Mucosa of descending colon (tissue), 3 donors: ENCODE results near the gene OSBPL3. TPM values are rescaled to one million over a fixed set of nuclear protein-coding genes. Genes with fewer than 3 reads are reported as not detected.

Experiments used
- ATAC-seq: fragments of 200-7000 bp; cut with Tn5 transposase; one replicate; pipeline ENCODE4 v1.9.1; 2020; ENCODE audit warnings: mild to moderate bottlenecking, moderate library complexity
- DNase-seq, 3 donors: peaks; one replicate each; pipeline ENCODE4 v3.0.0-alpha.2; 2020
- H3K36me3 ChIP-seq: fragments of 200-600 bp; one replicate; pipeline ENCODE4 v1.8.0; 2021; ENCODE audit warnings: low read depth, mild to moderate bottlenecking
- H3K4me1 ChIP-seq: fragments of 200-600 bp; one replicate; pipeline ENCODE4 v1.8.0; 2021; ENCODE audit warnings: low read depth, mild to moderate bottlenecking
- H3K4me3 ChIP-seq: fragments of 200-600 bp; one replicate; pipeline ENCODE4 v1.8.0; 2021; ENCODE audit warnings: mild to moderate bottlenecking
- H3K9me3 ChIP-seq: fragments of 200-600 bp; one replicate; pipeline ENCODE4 v1.8.0; 2021; ENCODE audit warnings: mild to moderate bottlenecking
- CTCF ChIP-seq: fragments of 200-600 bp; IDR thresholded peaks from one replicate; pipeline ENCODE4 v1.8.0; 2022; ENCODE audit warnings: antibody characterized with exemption, mild to moderate bottlenecking
- intact Hi-C, 2 donors: fragments of 100-400 bp; cut with DNase I in 1 of 2; cut with micrococcal nuclease in 1 of 2; formaldehyde crosslinking; loops; one replicate each; pipeline versions ENCODE4 v1.11.0 to v1.11.1; 2022; cut with DNase I, micrococcal nuclease
- total RNA-seq, 3 donors: library from RNA; stranded (reverse); fragmentation: NEBNext Ultra II Directional in 2 of 3; extraction: Animal tissue kit (Norgen Biotek cat#: 25700) in 2 of 3; gene quantifications; one replicate each; pipeline versions ENCODE4 v1.2.1 to v1.2.4, GENCODE V29; 2021 to 2023
- donor health status: DM: no; HTN: no; CAD: no; lungs with moderate emphysema.
- donor health status: DM: no; HTN: no; CAD: no.
- donor health status: DM: no; HTN: yes; CAD: no.

OSBPL3 gene
- total RNA-seq, 3 donors from 2014 or later = 9.0 to 15.4 (median 10.6) TPM

DNA sequence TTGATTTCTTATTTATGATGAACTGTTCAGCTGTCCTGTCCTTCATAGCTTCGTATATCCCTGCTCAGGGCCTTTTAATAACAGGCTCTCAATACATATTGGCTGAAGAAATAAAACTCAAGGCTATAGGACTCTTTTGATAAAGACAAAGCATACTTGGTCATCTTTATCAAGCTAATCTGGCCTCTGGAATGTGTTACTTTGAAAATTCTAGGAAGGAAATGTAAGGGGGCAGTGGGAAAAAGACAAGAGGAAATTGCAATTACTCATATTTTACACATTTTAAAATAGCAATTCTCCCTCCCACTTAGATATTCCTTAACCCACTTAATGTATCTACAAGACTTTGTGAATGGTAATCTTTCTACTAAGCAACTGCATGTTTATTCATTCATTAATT, 94.3 kb downstream of the OSBPL3 start:
- Histone ChIP-seq H3K4me3 (no peak overlapping the region), H3K36me3 (no peaks in the 10 kb centered on the region), H3K9me3 (no peaks in the 10 kb centered on the region), H3K4me1 (no peaks in the 10 kb centered on the region)
- ATAC-seq = no peak
- TF ChIP-seq CTCF = no peak
- intact Hi-C loops = no loop called here
- DNase-seq = no peak

DNA sequence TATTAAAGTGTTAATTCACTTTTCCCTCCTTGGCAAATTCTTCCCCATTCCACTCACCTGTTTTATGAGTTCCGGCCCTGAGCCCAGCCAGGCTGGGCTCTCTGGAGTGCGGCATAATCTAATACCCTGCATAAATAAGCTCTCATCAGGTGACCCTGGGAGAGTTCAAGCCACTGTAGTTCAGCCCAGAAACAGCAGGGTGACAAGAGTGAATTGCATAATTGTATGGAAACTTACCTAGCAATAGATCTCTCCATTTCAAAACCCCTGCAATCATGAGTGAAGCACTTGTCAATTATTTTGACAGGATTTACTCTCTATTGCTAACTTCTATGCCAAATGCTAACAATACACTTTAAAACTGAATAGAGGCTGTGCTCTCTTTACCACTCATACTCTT, 94.7 kb downstream of the OSBPL3 start:
- ATAC-seq (no peak), DNase-seq (no peak)
- TF ChIP-seq CTCF = no peak
- H3K4me3 ChIP-seq = no peak overlapping the region
- no peaks in the 10 kb centered on the region for H3K36me3 ChIP-seq
- H3K4me1 ChIP-seq = no peaks in the 10 kb centered on the region
- intact Hi-C loops = no loop called here
- H3K9me3 ChIP-seq = no peaks in the 10 kb centered on the region

GRCh38 chr7:24884401-24884800, 95.6 kb downstream of the OSBPL3 start:
- ATAC-seq = peak; percentile 25
- intact Hi-C loops = no loop called here
- no peak overlapping the region for H3K4me3 ChIP-seq
- DNase-seq = no peak
- H3K9me3 ChIP-seq = no peaks in the 10 kb centered on the region
- TF ChIP-seq CTCF = no peak
- H3K36me3 ChIP-seq = no peaks in the 10 kb centered on the region
- H3K4me1 ChIP-seq = no peaks in the 10 kb centered on the region

DNA sequence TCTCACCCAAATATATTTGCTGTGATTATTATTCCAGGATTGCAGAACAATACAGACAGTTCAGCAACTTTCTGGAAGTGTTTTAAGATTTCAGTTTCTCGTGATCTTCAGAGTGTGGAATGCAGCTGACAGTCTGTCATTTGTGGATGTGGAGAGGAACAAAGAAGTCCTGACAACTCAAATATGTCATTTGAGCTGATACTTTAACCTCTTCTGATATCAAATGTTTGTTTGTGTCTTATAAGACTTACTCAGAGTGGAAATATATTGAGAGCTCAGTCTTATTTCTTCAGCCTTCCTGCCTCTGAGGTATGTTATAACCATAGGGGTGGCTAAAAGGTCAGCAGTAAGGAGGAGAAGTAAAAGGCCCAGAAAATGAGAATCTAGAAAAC, 96.4 kb downstream of the OSBPL3 start:
- DNase-seq (no peak), ATAC-seq (no peak)
- TF ChIP-seq CTCF = no peak
- H3K4me1 ChIP-seq = no peaks in the 10 kb centered on the region
- intact Hi-C loops = no loop called here
- no peak overlapping the region for H3K4me3 ChIP-seq
- H3K9me3 ChIP-seq = no peaks in the 10 kb centered on the region
- no peaks in the 10 kb centered on the region for H3K36me3 ChIP-seq

DNA sequence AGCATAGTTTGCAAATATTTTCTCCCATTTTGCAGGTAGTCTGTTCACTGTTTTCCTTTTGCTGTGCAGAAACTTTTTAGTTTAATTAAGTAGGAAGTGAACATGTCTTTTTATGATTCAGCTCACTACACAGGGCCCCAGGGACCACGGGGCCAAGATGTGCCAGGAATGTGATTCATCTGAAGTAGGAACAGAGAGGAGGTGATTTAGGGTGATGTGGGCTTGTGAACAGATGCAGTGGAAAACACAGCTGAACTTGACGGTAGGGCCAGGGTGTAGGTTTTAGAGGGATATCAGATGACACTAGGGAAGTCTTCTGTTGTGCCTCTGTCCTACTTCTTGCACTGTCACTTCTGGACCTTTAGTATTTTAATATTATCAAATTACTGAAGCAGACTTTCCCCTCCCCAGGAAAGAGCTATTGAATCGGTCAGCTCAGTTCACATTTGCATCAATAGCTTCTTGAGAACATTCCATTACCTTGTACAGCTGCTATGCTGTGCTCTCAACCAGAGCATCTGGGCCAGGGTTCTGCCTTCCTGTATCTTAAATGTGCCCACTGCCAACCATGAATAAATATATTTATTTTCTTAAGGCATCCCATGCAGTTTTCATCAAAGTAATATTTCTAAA, 96.9 kb downstream of the OSBPL3 start:
- no peaks in the 10 kb centered on the region for H3K9me3 ChIP-seq
- H3K4me1 ChIP-seq = no peaks in the 10 kb centered on the region
- no peak overlapping the region for H3K4me3 ChIP-seq
- TF ChIP-seq CTCF = no peak
- ATAC-seq (no peak), DNase-seq (no peak)
- intact Hi-C loops = no loop called here
- no peaks in the 10 kb centered on the region for H3K36me3 ChIP-seq

DNA sequence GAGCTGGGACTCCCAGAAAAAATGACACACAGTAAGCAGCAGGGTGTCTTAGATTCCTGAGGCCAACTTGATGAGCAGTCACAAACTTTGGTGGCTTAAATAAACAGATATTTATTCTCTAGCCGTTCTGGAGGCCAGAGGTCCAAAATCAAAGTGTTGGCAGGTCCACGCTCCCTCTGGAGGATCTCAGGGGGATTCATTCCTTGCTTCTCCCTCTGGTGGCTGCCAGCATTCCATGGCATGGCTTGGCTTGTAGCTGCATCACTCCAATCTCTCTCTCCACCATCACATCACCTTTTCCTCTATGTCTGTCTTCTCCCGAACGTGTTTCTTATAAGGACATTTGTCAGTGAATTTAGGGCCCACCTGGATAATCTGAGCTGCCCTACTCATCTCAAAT, 98.4 kb downstream of the OSBPL3 start:
- no peaks in the 10 kb centered on the region for H3K36me3 ChIP-seq
- intact Hi-C loops = no loop called here
- H3K4me1 ChIP-seq = no peaks in the 10 kb centered on the region
- DNase-seq = no peak
- no peak for ATAC-seq
- TF ChIP-seq CTCF = no peak
- no peak overlapping the region for H3K4me3 ChIP-seq
- H3K9me3 ChIP-seq = no peaks in the 10 kb centered on the region
